ENCODE measurements around the gene IL22RA2.

- TF ChIP-seq ZFHX2 (tag by site-specific recombination; conservative IDR thresholded peaks at IDR 0.05) (no peak), YY2 (tag by site-specific recombination; IDR thresholded peaks at IDR 0.05) (no peak), SCRT2 (tag by site-specific recombination; IDR thresholded peaks at IDR 0.05) (no peak), MEIS1 (CRISPR knock-in tag; IDR thresholded peaks at IDR 0.05; ENCODE audit: borderline replicate concordance) (no peak), ZNF830 (tag by site-specific recombination; IDR thresholded peaks at IDR 0.05; ENCODE audit: low read depth) (no peak), BCL6B (tag by site-specific recombination; IDR thresholded peaks at IDR 0.05) (no peak), ZNF274 (IDR thresholded peaks at IDR 0.05; ENCODE audit: low read length) (no peak), ZNF274 (tag by site-specific recombination; IDR thresholded peaks at IDR 0.05; ENCODE audit: borderline replicate concordance) (no peak), ZNF18 (tag by site-specific recombination; IDR thresholded peaks at IDR 0.05) (no peak), ZNF140 (tag by site-specific recombination; IDR thresholded peaks at IDR 0.05) (no peak), SETDB1 (IDR thresholded peaks at IDR 0.05; ENCODE audit: insufficient read length, low read length) (no peak), ZBTB11 (tag by site-specific recombination; conservative IDR thresholded peaks at IDR 0.05; ENCODE audit: low read depth) (no peak), ZFP69B (tag by site-specific recombination; IDR thresholded peaks at IDR 0.05) (no peak)
- TF ChIP-seq, protein P1, sequence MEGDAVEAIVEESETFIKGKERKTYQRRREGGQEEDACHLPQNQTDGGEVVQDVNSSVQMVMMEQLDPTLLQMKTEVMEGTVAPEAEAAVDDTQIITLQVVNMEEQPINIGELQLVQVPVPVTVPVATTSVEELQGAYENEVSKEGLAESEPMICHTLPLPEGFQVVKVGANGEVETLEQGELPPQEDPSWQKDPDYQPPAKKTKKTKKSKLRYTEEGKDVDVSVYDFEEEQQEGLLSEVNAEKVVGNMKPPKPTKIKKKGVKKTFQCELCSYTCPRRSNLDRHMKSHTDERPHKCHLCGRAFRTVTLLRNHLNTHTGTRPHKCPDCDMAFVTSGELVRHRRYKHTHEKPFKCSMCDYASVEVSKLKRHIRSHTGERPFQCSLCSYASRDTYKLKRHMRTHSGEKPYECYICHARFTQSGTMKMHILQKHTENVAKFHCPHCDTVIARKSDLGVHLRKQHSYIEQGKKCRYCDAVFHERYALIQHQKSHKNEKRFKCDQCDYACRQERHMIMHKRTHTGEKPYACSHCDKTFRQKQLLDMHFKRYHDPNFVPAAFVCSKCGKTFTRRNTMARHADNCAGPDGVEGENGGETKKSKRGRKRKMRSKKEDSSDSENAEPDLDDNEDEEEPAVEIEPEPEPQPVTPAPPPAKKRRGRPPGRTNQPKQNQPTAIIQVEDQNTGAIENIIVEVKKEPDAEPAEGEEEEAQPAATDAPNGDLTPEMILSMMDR (tag by site-specific recombination; IDR thresholded peaks at IDR 0.05) = no peak
These were observed 12.7 kb downstream of the IL22RA2 start for GRCh38 chr6:137160763-137161162.
